H1 (cell line): ENCODE results near the gene KCNJ10. TPM values are rescaled to one million over a fixed set of nuclear protein-coding genes. Genes with fewer than 3 reads are reported as not detected.

Source experiments
- CTCF ChIA-PET: fragments of 300-600 bp; sonication (Branson Sonifier 250); formaldehyde crosslinking; loops from one replicate; lab custom pipeline; 2021; ENCODE audit not compliant: partially characterized antibody; lab: Charles Lee
- POLR2A ChIA-PET: fragments of 300-600 bp; sonication (Branson Sonifier 250); formaldehyde crosslinking; loops from one replicate; lab custom pipeline; 2021; ENCODE audit warnings: inconsistent platforms; ENCODE audit not compliant: partially characterized antibody; lab: Charles Lee
- DNase-seq, 2 experiments: peaks; one replicate each; pipeline versions ENCODE4 v3.0.0 to v3.0.0-alpha.2; 2010 to 2022; ENCODE audit warnings: low spot score in 2 of 2, low read depth in 1 of 2, mixed read lengths in 1 of 2
- FAIRE-seq: peaks from 2 replicates; lab custom pipeline; 2011; peaks lifted over from hg19 to GRCh38; lab: Jason Lieb, UNC
- H2AFZ ChIP-seq: 2 replicates; pipeline ENCODE4 v1.8.1; 2012; ENCODE audit warnings: low read length, inconsistent platforms
- H2AK5ac ChIP-seq: 2 replicates; pipeline ENCODE4 v1.6.1; 2013; ENCODE audit warnings: low read depth, low read length
- H2BK120ac ChIP-seq: replicated peaks from 2 replicates; pipeline ENCODE3; 2013; ENCODE audit warnings: low read depth, low read length, inconsistent platforms
- H2BK12ac ChIP-seq: 2 replicates; pipeline ENCODE4 v1.6.1; 2013; ENCODE audit warnings: low read depth, low read length
- H2BK15ac ChIP-seq: 2 replicates; pipeline ENCODE4 v1.6.1; 2013; ENCODE audit warnings: low read length
- H2BK20ac ChIP-seq: 2 replicates; pipeline ENCODE4 v1.6.1; 2013; ENCODE audit warnings: low read length
- H2BK5ac ChIP-seq: 2 replicates; pipeline ENCODE4 v1.6.1; 2013; ENCODE audit warnings: low read depth, low read length
- H3K14ac ChIP-seq: 2 replicates; pipeline ENCODE4 v1.6.1; 2013; ENCODE audit warnings: inconsistent platforms; ENCODE audit not compliant: insufficient read length
- H3K18ac ChIP-seq: 2 replicates; pipeline ENCODE4 v1.6.1; 2013; ENCODE audit warnings: low read length; ENCODE audit errors: extremely low read depth
- H3K23ac ChIP-seq: 2 replicates; pipeline ENCODE4 v1.6.1; 2013; ENCODE audit warnings: inconsistent platforms; ENCODE audit not compliant: insufficient read length
- H3K23me2 ChIP-seq: 2 replicates; pipeline ENCODE4 v1.6.1; 2013; ENCODE audit warnings: low read depth, low read length
- H3K27ac ChIP-seq: 2 replicates; pipeline ENCODE4 v1.6.1; 2011; ENCODE audit warnings: low read depth, low read length, inconsistent platforms
- H3K27me3 ChIP-seq, 4 experiments: replicated peaks in 1 of 4; 1 replicate in 1 of 4; 2 replicates in 3 of 4; pipeline versions ENCODE4 v1.6.1 to v1.8.1; 2011 to 2013; ENCODE audit warnings: low read length in 3 of 4, mild to moderate bottlenecking in 3 of 4, inconsistent platforms in 2 of 4, mixed read lengths in 2 of 4, moderate library complexity in 1 of 4; ENCODE audit not compliant: control insufficient read depth in 3 of 4, insufficient read depth in 3 of 4; ENCODE audit errors: extremely low read depth in 1 of 4
- H3K36me3 ChIP-seq, 4 experiments: 2 replicates each; pipeline versions ENCODE4 v1.6.1 to v1.8.1; 2011 to 2013; ENCODE audit warnings: mild to moderate bottlenecking in 4 of 4, low read length in 3 of 4, moderate library complexity in 2 of 4, control low read depth in 1 of 4, inconsistent platforms in 1 of 4; ENCODE audit not compliant: insufficient read depth in 4 of 4, control insufficient read depth in 2 of 4
- H3K4ac ChIP-seq: replicated peaks from 2 replicates; pipeline ENCODE3; 2013; ENCODE audit warnings: low read length, low read depth, mixed read lengths, inconsistent platforms; ENCODE audit not compliant: insufficient read length
- H3K4me1 ChIP-seq, 4 experiments: replicated peaks in 1 of 4; 1 replicate in 1 of 4; 2 replicates in 3 of 4; pipeline versions ENCODE4 v1.6.1 to v1.8.1; 2011 to 2013; ENCODE audit warnings: low read length in 3 of 4, inconsistent platforms in 2 of 4, mixed read lengths in 1 of 4; ENCODE audit not compliant: insufficient read depth in 4 of 4, control insufficient read depth in 3 of 4
- H3K4me2 ChIP-seq, 2 experiments: 2 replicates each; pipeline versions ENCODE4 v1.6.1 to v1.8.1; 2011 to 2013; ENCODE audit warnings: low read depth in 2 of 2, low read length in 2 of 2, control low read depth in 1 of 2, inconsistent platforms in 1 of 2, mild to moderate bottlenecking in 1 of 2; ENCODE audit not compliant: insufficient read depth in 1 of 2
- H3K4me3 ChIP-seq, 4 experiments: fragments of 200-600, 300-600 bp in 1 of 4; sonication (generic), shearing (Covaris generic), sonication (Bioruptor Twin) in 1 of 4; 2 replicates each; pipeline versions ENCODE4 v1.5.1 to v1.8.1; 2011 to 2016; ENCODE audit warnings: low read length in 4 of 4, low read depth in 3 of 4, control low read depth in 2 of 4, inconsistent platforms in 2 of 4, mild to moderate bottlenecking in 2 of 4, mixed read lengths in 1 of 4, moderate library complexity in 1 of 4; ENCODE audit not compliant: insufficient read depth in 2 of 4; ENCODE audit errors: extremely low read depth in 1 of 4
- H3K56ac ChIP-seq: replicated peaks from 2 replicates; pipeline ENCODE3; 2013; ENCODE audit warnings: low read depth, mild to moderate bottlenecking, mixed read lengths, low read length, inconsistent platforms; ENCODE audit not compliant: insufficient read length
- H3K79me1 ChIP-seq: 2 replicates; pipeline ENCODE4 v1.6.1; 2013; ENCODE audit warnings: low read depth, low read length, control low read depth
- H3K79me2 ChIP-seq, 2 experiments: 2 replicates each; pipeline versions ENCODE4 v1.6.1 to v1.8.1; 2012 to 2013; ENCODE audit warnings: low read length in 2 of 2, mild to moderate bottlenecking in 2 of 2, inconsistent platforms in 1 of 2; ENCODE audit not compliant: insufficient read depth in 2 of 2, control insufficient read depth in 1 of 2
- H3K9ac ChIP-seq, 4 experiments: replicated peaks in 1 of 4; 1 replicate in 1 of 4; 2 replicates in 3 of 4; pipeline versions ENCODE4 v1.6.1 to v1.8.1; 2011 to 2013; ENCODE audit warnings: low read depth in 3 of 4, low read length in 3 of 4, control low read depth in 2 of 4, mild to moderate bottlenecking in 2 of 4, moderate library complexity in 2 of 4, inconsistent platforms in 1 of 4; ENCODE audit errors: extremely low read depth in 1 of 4
- H3K9me3 ChIP-seq, 2 experiments: 2 replicates each; pipeline versions ENCODE4 v1.6.1 to v1.8.1; 2012 to 2013; ENCODE audit warnings: mild to moderate bottlenecking in 2 of 2, moderate library complexity in 2 of 2, control low read depth in 1 of 2, inconsistent platforms in 1 of 2, low read depth in 1 of 2, low read length in 1 of 2, mixed read lengths in 1 of 2; ENCODE audit not compliant: insufficient read depth in 2 of 2
- H4K20me1 ChIP-seq, 2 experiments: replicated peaks in 1 of 2; 2 replicates each; pipeline versions ENCODE3 to v1.8.1; 2011 to 2013; ENCODE audit warnings: inconsistent platforms in 2 of 2, low read length in 2 of 2, mild to moderate bottlenecking in 1 of 2; ENCODE audit not compliant: insufficient read depth in 2 of 2, control insufficient read depth in 1 of 2
- H4K5ac ChIP-seq: 2 replicates; pipeline ENCODE4 v1.6.1; 2013; ENCODE audit warnings: low read length, low read depth, mixed read lengths, inconsistent platforms; ENCODE audit not compliant: insufficient read length
- H4K8ac ChIP-seq: 2 replicates; pipeline ENCODE4 v1.8.0; 2013; ENCODE audit warnings: mild to moderate bottlenecking, moderate library complexity, low read length, inconsistent platforms; ENCODE audit not compliant: insufficient read depth; ENCODE audit errors: extremely low read depth
- H4K91ac ChIP-seq: replicated peaks from 2 replicates; pipeline ENCODE3; 2013; ENCODE audit warnings: low read length, mixed read lengths, inconsistent platforms; ENCODE audit not compliant: insufficient read length
- ASH2L ChIP-seq: fragments of 200-600, 300-600 bp; sonication (generic); IDR thresholded peaks from one replicate; pipeline ENCODE4 v1.7.1; 2017; ENCODE audit warnings: low read length
- BRCA1 ChIP-seq: IDR thresholded peaks from 2 replicates; pipeline ENCODE4 v1.6.1; 2012; ENCODE audit warnings: low read depth, low read length, improper control_type of control experiment
- GABPA ChIP-seq: IDR thresholded peaks from 2 replicates; pipeline ENCODE4 v1.6.1; 2011; ENCODE audit warnings: mild to moderate bottlenecking, low read length, moderate library complexity, borderline replicate concordance; ENCODE audit not compliant: insufficient read depth
- GTF2F1 ChIP-seq: IDR thresholded peaks from 2 replicates; pipeline ENCODE4 v1.6.1; 2012; ENCODE audit warnings: low read depth, low read length, improper control_type of control experiment, borderline replicate concordance
- KDM5A ChIP-seq: fragments of 200-600 bp; IDR thresholded peaks from 2 replicates; pipeline ENCODE4 v1.7.1; 2012; ENCODE audit warnings: mild to moderate bottlenecking, low read length, inconsistent platforms, mixed read lengths
- MAFK ChIP-seq: IDR thresholded peaks from 2 replicates; pipeline ENCODE4 v1.6.1; 2012; ENCODE audit warnings: low read depth, mild to moderate bottlenecking, improper control_type of control experiment, low read length
- PHF8 ChIP-seq: fragments of 200-600 bp; sonication (generic); conservative IDR thresholded peaks from 2 replicates; pipeline ENCODE4 v1.7.1; 2012; ENCODE audit warnings: low read depth, mild to moderate bottlenecking, inconsistent platforms, low read length, moderate library complexity
- POLR2A ChIP-seq, 2 experiments: IDR thresholded peaks; 1 replicate in 1 of 2; 2 replicates in 1 of 2; pipeline ENCODE4 v1.6.1; 2011; ENCODE audit warnings: low read depth in 2 of 2, low read length in 2 of 2, mild to moderate bottlenecking in 2 of 2; ENCODE audit errors: control extremely low read depth in 1 of 2
- POU5F1 ChIP-seq: IDR thresholded peaks from 2 replicates; pipeline ENCODE4 v1.6.1; 2011; ENCODE audit warnings: low read depth, mild to moderate bottlenecking, low read length, moderate library complexity
- RAD21 ChIP-seq, 2 experiments: IDR thresholded peaks in 1 of 2; conservative IDR thresholded peaks in 1 of 2; 2 replicates each; pipeline ENCODE4 v1.6.1; 2011; ENCODE audit warnings: low read depth in 2 of 2, low read length in 2 of 2, improper control_type of control experiment in 1 of 2, inconsistent platforms in 1 of 2, mild to moderate bottlenecking in 1 of 2, moderate library complexity in 1 of 2
- RXRA ChIP-seq: IDR thresholded peaks from 2 replicates; pipeline ENCODE4 v1.6.1; 2011; ENCODE audit warnings: low read depth, mild to moderate bottlenecking, low read length, moderate library complexity; ENCODE audit not compliant: insufficient read depth
- SIN3A ChIP-seq, 2 experiments: IDR thresholded peaks in 1 of 2; conservative IDR thresholded peaks in 1 of 2; 2 replicates each; pipeline ENCODE4 v1.6.1; 2011 to 2012; ENCODE audit warnings: low read length in 2 of 2, improper control_type of control experiment in 1 of 2, low read depth in 1 of 2, mild to moderate bottlenecking in 1 of 2
- SRF ChIP-seq: IDR thresholded peaks from 2 replicates; pipeline ENCODE4 v1.6.1; 2011; ENCODE audit warnings: mild to moderate bottlenecking, low read depth, low read length, moderate library complexity
- TCF12 ChIP-seq: IDR thresholded peaks from 2 replicates; pipeline ENCODE4 v1.6.1; 2011; ENCODE audit warnings: low read depth, mild to moderate bottlenecking, low read length
- TEAD4 ChIP-seq: IDR thresholded peaks from 2 replicates; pipeline ENCODE4 v1.6.1; 2012; ENCODE audit warnings: low read depth, low read length, inconsistent platforms, mixed read lengths
- YY1 ChIP-seq: IDR thresholded peaks from 2 replicates; pipeline ENCODE4 v1.6.1; 2011; ENCODE audit warnings: low read depth, mild to moderate bottlenecking, low read length
- polyA plus RNA-seq, 7 experiments: library from polyadenylated mRNA; depleted of rRNA in 3 of 7; stranded (reverse) in 5 of 7; unstranded in 2 of 7; fragments of >200 nt in 5 of 7; fragments of 200-250 nt in 2 of 7; gene quantifications; 1 replicate in 5 of 7; 2 replicates in 1 of 7; 4 replicates in 1 of 7; pipeline versions ENCODE4 v1.2.1 to v1.2.3, GENCODE V29; 2011 to 2013; ENCODE audit warnings: missing spikeins in 2 of 7, mixed read lengths in 2 of 7
- total RNA-seq: library from RNA; stranded (reverse); fragmentation: NEBNext Ultra II Directional; extraction: Animal tissue kit (Norgen Biotek cat#: 25700); gene quantifications from 2 replicates; pipeline ENCODE4 v1.2.1, GENCODE V29; 2021

The KCNJ10 gene
- total and polyA plus RNA-seq, 2 of the 8 experiments (the other 6 are each of a cell fraction or from before 2014, with no cell fraction given): 1.7 to 2.4 TPM

- Histone ChIP-seq H3K79me1 (no peaks in the 10 kb centered on the region; the same call in 1 of the 2 replicates), H3K27me3 (no peaks in the 10 kb centered on the region; a peak in 1 of 7 replicates), H3K56ac (no peak overlapping the region), H3K79me2 (no peaks in the 10 kb centered on the region), H4K8ac (no peak overlapping the region), H2BK15ac (no peak overlapping the region), H3K4me3 (no peak overlapping the region), H3K4me1 (peaks cover 9 to 21% (median 12%) of the 10 kb centered on the region in 4 experiments), H3K23me2 (no peaks in the 10 kb centered on the region; the same call in 1 of the 2 replicates), H3K18ac (no peak overlapping the region), H2AFZ (no peak overlapping the region), H4K20me1 (no peaks in the 10 kb centered on the region), H3K23ac (no peak overlapping the region), H3K9ac (no peak overlapping the region), H3K9me3 (no peaks in the 10 kb centered on the region), H2BK120ac (no peak overlapping the region), H3K36me3 (no peaks in the 10 kb centered on the region), H3K4me2 (no peak overlapping the region), H2BK5ac (no peak overlapping the region), H2AK5ac (no peak overlapping the region), H3K14ac (no peak overlapping the region), H3K27ac (no peak overlapping the region), H4K5ac (no peak overlapping the region), H2BK12ac (no peak overlapping the region), H4K91ac (no peak overlapping the region), H3K4ac (no peak overlapping the region), H2BK20ac (no peak overlapping the region)
- FAIRE-seq (no peak), DNase-seq (no peak)
- TF ChIP-seq YY1: no peak
- TF ChIP-seq POU5F1: no peak
- no peak for TF ChIP-seq SRF
- TF ChIP-seq TCF12: no peak
- no peak for TF ChIP-seq POLR2A (IDR thresholded peaks at IDR 0.05; ENCODE audit: control extremely low read depth in 1 of 2, low read depth in 2 of 2, low read length in 2 of 2)
- no peak for TF ChIP-seq ASH2L
- no peak for TF ChIP-seq GABPA
- TF ChIP-seq MAFK: no peak
- no peak for TF ChIP-seq SIN3A (conservative IDR thresholded peaks at IDR 0.05 in 1 of 2, IDR thresholded peaks at IDR 0.05 in 1 of 2; ENCODE audit: low read depth in 1 of 2, low read length in 2 of 2)
- no peak for TF ChIP-seq GTF2F1
- no peak for TF ChIP-seq TEAD4
- TF ChIP-seq RXRA: no peak
- no peak for TF ChIP-seq RAD21 (IDR thresholded peaks at IDR 0.05 in 1 of 2, conservative IDR thresholded peaks at IDR 0.05 in 1 of 2; ENCODE audit: low read depth in 2 of 2, low read length in 2 of 2)
- TF ChIP-seq KDM5A: no peak
- TF ChIP-seq BRCA1: no peak
- TF ChIP-seq PHF8: no peak
- ChIA-PET CTCF (interaction anchor here (0.9 to 46.4 kb wide), 3 partner anchors 10 to 119 kb away, joined by 3 to 1874 read pairs (median 7); partner anchors contain the start of genes IGSF8, KCNJ10 and KCNJ9), POLR2A (interaction anchor here (1.5 kb wide), 1 partner anchor 9 kb away, joined by 3 read pairs; no protein-coding TSS in a partner anchor)
These were observed 26.4 kb downstream of the KCNJ10 start for GRCh38 chr1:160043543-160043942.
